ENCODE results near the gene SLC7A4.

- TF ChIP-seq CTCF (conservative IDR thresholded peaks at IDR 0.05; ENCODE audit: low read length) (no peak), EZH2phosphoT487 (IDR thresholded peaks at IDR 0.05; ENCODE audit: borderline replicate concordance, low read depth, low read length) (no peak)
Measured at GRCh38 chr22:20982563-20982882, 49.8 kb downstream of the SLC7A4 start.

Measured in OCI-LY7 (cell line).